Measurements from ENCODE around the gene MB. TPM values are rescaled to one million over a fixed set of nuclear protein-coding genes. Genes with fewer than 3 reads are reported as not detected.

Gene MB
- total and polyA plus RNA-seq, 9 of the 15 experiments (the other 6 are each of a cell fraction or from before 2014, with no cell fraction given), result not detected

DNA sequence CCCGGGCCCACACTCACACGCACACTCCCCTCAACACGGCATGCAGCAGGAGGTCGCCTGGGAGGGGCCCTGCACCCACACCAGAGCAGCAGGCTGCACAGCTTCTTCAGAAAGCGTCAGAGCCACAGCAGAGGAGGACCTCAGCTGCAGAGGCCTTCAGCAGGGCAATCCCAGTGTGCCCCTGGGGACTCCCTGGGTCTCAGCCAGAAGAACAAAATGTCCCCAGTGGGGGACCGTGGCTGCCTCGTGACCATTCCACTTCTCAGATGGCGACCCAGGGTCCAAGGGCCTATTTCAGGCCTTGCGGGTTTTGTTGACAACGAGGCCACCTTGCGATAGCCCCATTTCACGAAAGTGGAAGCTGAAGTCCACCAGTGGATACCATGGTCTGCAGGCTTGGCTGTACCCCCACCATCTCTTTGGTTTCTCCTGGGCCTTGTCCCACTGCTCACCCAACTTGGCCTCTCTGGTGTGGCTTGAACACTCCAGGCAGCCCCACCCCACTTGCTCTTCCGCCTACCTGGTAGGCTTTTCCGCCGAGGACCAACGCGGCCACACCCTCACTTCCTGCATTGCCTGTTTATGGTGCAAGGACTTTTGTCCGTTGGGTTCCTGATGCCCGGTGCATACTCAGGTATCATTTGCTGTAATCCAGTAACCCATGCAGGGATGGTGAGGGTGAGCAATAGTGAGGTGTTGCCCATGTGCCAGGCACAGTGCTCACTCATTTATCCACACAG is 38.1 kb downstream of the MB start:
- TF ChIP-seq MYBL2 (IDR thresholded peaks at IDR 0.05; ENCODE audit: low read depth), result no peak
- TF ChIP-seq MYBL2 (CRISPR knock-in tag; IDR thresholded peaks at IDR 0.05; ENCODE audit: borderline replicate concordance), result no peak
- no peak for TF ChIP-seq ATF1 (CRISPR knock-in tag; IDR thresholded peaks at IDR 0.05)
- no peak for TF ChIP-seq ATF1 (tag; IDR thresholded peaks at IDR 0.05)
- no peak for TF ChIP-seq DNMT1 (IDR thresholded peaks at IDR 0.05)
- no peak for TF ChIP-seq XRCC3 (IDR thresholded peaks at IDR 0.05)
- no peak for TF ChIP-seq RBM39 (optimal IDR thresholded peaks at IDR 0.05; ENCODE audit: low read depth, low read length)
- no peak for TF ChIP-seq CBFA2T3 (IDR thresholded peaks at IDR 0.05)
- no peak for TF ChIP-seq SNRNP70 (optimal IDR thresholded peaks at IDR 0.05; ENCODE audit: low read depth, low read length)
- no peak for TF ChIP-seq DMBX1 (CRISPR knock-in tag; IDR thresholded peaks at IDR 0.05; ENCODE audit: borderline replicate concordance)
- TF ChIP-seq, protein P1, sequence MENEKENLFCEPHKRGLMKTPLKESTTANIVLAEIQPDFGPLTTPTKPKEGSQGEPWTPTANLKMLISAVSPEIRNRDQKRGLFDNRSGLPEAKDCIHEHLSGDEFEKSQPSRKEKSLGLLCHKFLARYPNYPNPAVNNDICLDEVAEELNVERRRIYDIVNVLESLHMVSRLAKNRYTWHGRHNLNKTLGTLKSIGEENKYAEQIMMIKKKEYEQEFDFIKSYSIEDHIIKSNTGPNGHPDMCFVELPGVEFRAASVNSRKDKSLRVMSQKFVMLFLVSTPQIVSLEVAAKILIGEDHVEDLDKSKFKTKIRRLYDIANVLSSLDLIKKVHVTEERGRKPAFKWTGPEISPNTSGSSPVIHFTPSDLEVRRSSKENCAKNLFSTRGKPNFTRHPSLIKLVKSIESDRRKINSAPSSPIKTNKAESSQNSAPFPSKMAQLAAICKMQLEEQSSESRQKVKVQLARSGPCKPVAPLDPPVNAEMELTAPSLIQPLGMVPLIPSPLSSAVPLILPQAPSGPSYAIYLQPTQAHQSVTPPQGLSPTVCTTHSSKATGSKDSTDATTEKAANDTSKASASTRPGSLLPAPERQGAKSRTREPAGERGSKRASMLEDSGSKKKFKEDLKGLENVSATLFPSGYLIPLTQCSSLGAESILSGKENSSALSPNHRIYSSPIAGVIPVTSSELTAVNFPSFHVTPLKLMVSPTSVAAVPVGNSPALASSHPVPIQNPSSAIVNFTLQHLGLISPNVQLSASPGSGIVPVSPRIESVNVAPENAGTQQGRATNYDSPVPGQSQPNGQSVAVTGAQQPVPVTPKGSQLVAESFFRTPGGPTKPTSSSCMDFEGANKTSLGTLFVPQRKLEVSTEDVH (IDR thresholded peaks at IDR 0.05; ENCODE audit: low read depth, partially characterized antibody), result no peak
- no peak for TF ChIP-seq HDAC6 (IDR thresholded peaks at IDR 0.05; ENCODE audit: low read depth, low read length)
- TF ChIP-seq, protein P2, sequence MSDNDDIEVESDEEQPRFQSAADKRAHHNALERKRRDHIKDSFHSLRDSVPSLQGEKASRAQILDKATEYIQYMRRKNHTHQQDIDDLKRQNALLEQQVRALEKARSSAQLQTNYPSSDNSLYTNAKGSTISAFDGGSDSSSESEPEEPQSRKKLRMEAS (CRISPR knock-in tag; IDR thresholded peaks at IDR 0.05), result no peak
- TF ChIP-seq ZEB2 (IDR thresholded peaks at IDR 0.05), result no peak
- H3K27ac ChIP-seq (ENCODE audit: extremely low read depth, low read depth, low read length), result no peak overlapping the region
- POLR2A ChIA-PET, result no interaction called here
- BruUV-seq (replicated peaks), result no TSS peak
- no peaks in the 10 kb centered on the region for H3K9me1 ChIP-seq (ENCODE audit: control insufficient read depth, insufficient read depth, low read length)
- no peak for ATAC-seq
- CTCF ChIA-PET (ENCODE audit: low intra/inter-chr PET ratio), result no interaction called here
- no peaks in the 10 kb centered on the region for H3K79me2 ChIP-seq (ENCODE audit: control insufficient read depth, insufficient read depth, low read length)
- no peaks in the 10 kb centered on the region for H4K20me1 ChIP-seq (replicated peaks; ENCODE audit: control insufficient read depth, insufficient read depth, low read length)
- no peaks in the 10 kb centered on the region for H3K36me3 ChIP-seq (ENCODE audit: control insufficient read depth, insufficient read depth, low read length)
- in situ Hi-C loops (cut with MboI), result no loop called here
- no peak overlapping the region for H3K4me2 ChIP-seq (ENCODE audit: insufficient read depth, low read length)
- H3K27me3 ChIP-seq (ENCODE audit: control insufficient read depth in 2 of 2, insufficient read depth in 2 of 2, low read length in 2 of 2), result peaks cover 0 to 11% of the 10 kb centered on the region in 2 experiments; a peak in 3 of 5 replicates
- FAIRE-seq, result no peak
- no peaks in the 10 kb centered on the region for H3K9me3 ChIP-seq (replicated peaks; ENCODE audit: control insufficient read depth, insufficient read depth, low read depth, low read length)
- H3K9ac ChIP-seq (ENCODE audit: insufficient read depth in 1 of 2, low read depth in 2 of 2, low read length in 2 of 2), result no peak overlapping the region
- DNase-seq (ENCODE audit: extremely low read depth in 1 of 4, low spot score in 3 of 4), result no peak
- intact Hi-C loops (cut with micrococcal nuclease), result no loop called here
- no peak overlapping the region for H3K4me3 ChIP-seq
- H2AFZ ChIP-seq (ENCODE audit: low read depth, low read length), result peak overlapping the region; percentile 23; the same call in 1 of the 2 replicates
- no peaks in the 10 kb centered on the region; a peak in 1 of 5 replicates for H3K4me1 ChIP-seq (replicated peaks in 1 of 2; ENCODE audit: control insufficient read depth in 2 of 2, insufficient read depth in 2 of 2, low read length in 2 of 2)
- 25% methylated on average over 15 of the region's 19 CpGs for WGBS (ENCODE audit: insufficient coverage, low coverage, missing lambda C conversion rate)
